ENCODE measurements around the gene NMBR.
"Not testable (repeated sequence)": the region's sequence is repeated elsewhere in the genome, so short reads cannot be mapped to it uniquely, and the experiment has no call there.

The NMBR gene

GRCh38 chr6:142112451-142113061 lies 34.4 kb downstream of the NMBR start:
- peak; percentile 73 for TF ChIP-seq CTCF (IDR thresholded peaks at IDR 0.05; ENCODE audit: borderline replicate concordance, control extremely low read depth, extremely low read depth, insufficient read depth, missing control alignments)
- peak; percentile 23 for DNase-seq (ENCODE audit: low spot score)
- in situ Hi-C loops (cut with MboI; ENCODE audit: low sequenced_read_pairs, unreplicated experiment) = loop anchor here (25.0 kb wide), 2 partner anchors 125 to 425 kb away; no protein-coding TSS in a partner anchor

- not testable (repeated sequence) for DNase-seq (ENCODE audit: low spot score)
- in situ Hi-C loops (cut with MboI; ENCODE audit: low sequenced_read_pairs, unreplicated experiment) = loop anchor here (25.0 kb wide), 2 partner anchors 124 to 424 kb away; no protein-coding TSS in a partner anchor
These were observed 36.1 kb downstream of the NMBR start for GRCh38 chr6:142110820-142111219.

DNA sequence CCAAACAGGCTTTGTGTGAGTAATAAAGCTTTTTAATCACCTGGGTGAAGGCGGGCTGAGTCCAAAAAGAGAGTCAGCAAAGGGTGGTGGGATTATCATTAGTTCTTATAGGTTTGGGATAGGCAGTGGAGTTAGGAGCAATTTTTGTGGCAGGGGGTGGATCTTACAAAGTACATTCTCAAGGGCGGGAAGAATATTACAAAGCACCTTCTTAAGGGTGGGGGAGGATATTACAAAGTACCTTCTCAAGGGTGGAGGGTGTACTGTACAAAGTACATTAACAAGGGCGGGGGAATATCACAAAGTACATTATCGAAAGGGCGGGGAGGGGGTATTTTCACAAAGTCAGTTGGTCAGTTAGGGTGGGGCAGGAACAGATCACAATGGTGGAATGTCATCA lies 42.1 kb downstream of the NMBR start:
- in situ Hi-C loops (cut with MboI; ENCODE audit: low sequenced_read_pairs, unreplicated experiment) = loop anchor here (25.0 kb wide), 2 partner anchors 118 to 418 kb away; no protein-coding TSS in a partner anchor

GRCh38 chr6:142088858-142089216 lies 58.1 kb downstream of the NMBR start:
- TF ChIP-seq CTCF (IDR thresholded peaks at IDR 0.05; ENCODE audit: borderline replicate concordance, control extremely low read depth, extremely low read depth, insufficient read depth, missing control alignments) = no peak
- in situ Hi-C loops (cut with MboI; ENCODE audit: low sequenced_read_pairs, unreplicated experiment) = no loop called here
- DNase-seq (ENCODE audit: low spot score) = no peak

More for the DNA sequence above, 42.1 kb downstream of the NMBR start:
- DNase-seq (ENCODE audit: low spot score) = not testable (repeated sequence)

- in situ Hi-C loops (cut with MboI; ENCODE audit: low sequenced_read_pairs, unreplicated experiment) = no loop called here
- DNase-seq (ENCODE audit: low spot score) = no peak
- TF ChIP-seq CTCF (IDR thresholded peaks at IDR 0.05; ENCODE audit: borderline replicate concordance, control extremely low read depth, extremely low read depth, insufficient read depth, missing control alignments) = no peak
These were observed 58.7 kb downstream of the NMBR start for GRCh38 chr6:142087950-142088857.

GRCh38 chr6:142079130-142079529 lies 67.8 kb downstream of the NMBR start:
- in situ Hi-C loops (cut with MboI; ENCODE audit: low sequenced_read_pairs, unreplicated experiment) = no loop called here
- no peak for TF ChIP-seq CTCF (IDR thresholded peaks at IDR 0.05; ENCODE audit: borderline replicate concordance, control extremely low read depth, extremely low read depth, insufficient read depth, missing control alignments)
- DNase-seq (ENCODE audit: low spot score) = no peak

DNA sequence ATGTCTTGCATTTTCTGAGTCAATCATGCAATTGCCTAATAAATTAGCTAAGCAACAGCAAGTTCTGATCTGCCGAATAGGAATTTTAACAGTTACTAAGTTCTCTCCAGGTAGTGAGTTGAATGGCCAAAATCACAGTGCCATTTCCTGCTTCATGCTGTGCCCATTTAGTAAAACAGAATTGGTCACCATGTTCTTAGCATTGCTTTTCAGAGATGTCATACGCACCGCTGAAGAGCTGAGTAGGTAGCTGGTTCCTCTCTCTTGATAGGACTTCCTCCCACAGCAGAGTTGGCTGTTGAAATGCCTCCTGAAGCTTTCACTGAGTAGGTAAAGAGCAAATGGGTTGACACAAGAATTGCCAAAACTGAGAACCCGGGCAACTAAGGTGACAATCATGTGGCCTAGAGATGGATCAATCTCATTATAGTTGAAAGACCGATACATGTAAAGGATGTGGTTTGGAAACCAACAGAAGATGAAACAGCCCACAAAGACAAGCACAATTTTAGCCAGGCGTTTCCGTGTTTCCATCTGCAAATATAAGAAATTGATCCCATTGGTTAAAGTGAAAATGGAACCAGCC lies 71.3 kb downstream of the NMBR start:
- in situ Hi-C loops (cut with MboI; ENCODE audit: low sequenced_read_pairs, unreplicated experiment) = no loop called here
- no peak for TF ChIP-seq CTCF (IDR thresholded peaks at IDR 0.05; ENCODE audit: borderline replicate concordance, control extremely low read depth, extremely low read depth, insufficient read depth, missing control alignments)
- DNase-seq (ENCODE audit: low spot score) = no peak

Data from GM13976 (cell line).